Breast epithelium (tissue), 4 donors: Measurements from ENCODE around the gene RCE1. TPM values are rescaled to one million over a fixed set of nuclear protein-coding genes. Genes with fewer than 3 reads are reported as not detected.

Source experiments
- DNase-seq, 2 donors: peaks; one replicate each; pipeline ENCODE4 v3.0.0-alpha.2; 2019; ENCODE audit warnings: low spot score in 2 of 2
- H3K27ac ChIP-seq, 2 donors: fragments of 200-600 bp; sonication (generic) in 1 of 2; one replicate each; pipeline ENCODE4 v1.5.1; 2016 to 2019; ENCODE audit warnings: mild to moderate bottlenecking in 1 of 2
- H3K27me3 ChIP-seq, 2 donors: fragments of 200-600 bp; sonication (generic) in 1 of 2; one replicate each; pipeline versions ENCODE4 v1.5.1 to v1.6.0; 2017 to 2019; ENCODE audit warnings: control low read depth in 1 of 2, mild to moderate bottlenecking in 1 of 2
- H3K36me3 ChIP-seq: fragments of 200-600 bp; one replicate; pipeline ENCODE4 v1.5.1; 2019
- H3K4me1 ChIP-seq, 2 donors: fragments of 200-600 bp; sonication (generic); one replicate each; pipeline ENCODE4 v1.5.1; 2016 to 2019; ENCODE audit warnings: control low read depth in 1 of 2
- H3K4me3 ChIP-seq, 3 donors: fragments of 200-600 bp; sonication (generic); 1 replicate in 2 of 3; 2 replicates in 1 of 3; pipeline ENCODE4 v1.5.1; 2016 to 2019; ENCODE audit warnings: mild to moderate bottlenecking in 3 of 3, moderate library complexity in 2 of 3
- H3K9me3 ChIP-seq, 2 donors: fragments of 200-600 bp; sonication (generic) in 1 of 2; one replicate each; pipeline ENCODE4 v1.5.1; 2016 to 2019; ENCODE audit warnings: control low read depth in 1 of 2
- CTCF ChIP-seq, 3 donors: fragments of 450-650 bp; IDR thresholded peaks; one replicate each; pipeline ENCODE4 v1.5.1; 2016 to 2017; ENCODE audit warnings: antibody characterized with exemption in 3 of 3, mild to moderate bottlenecking in 3 of 3, moderate library complexity in 3 of 3
- POLR2A ChIP-seq: fragments of 450-650 bp; IDR thresholded peaks from one replicate; pipeline ENCODE4 v1.6.1; 2016; ENCODE audit warnings: antibody characterized with exemption, mild to moderate bottlenecking, moderate library complexity
- POLR2AphosphoS5 ChIP-seq, 3 donors: sonication (generic); formaldehyde crosslinking; IDR thresholded peaks; one replicate each; pipeline ENCODE4 v1.6.1; 2017; ENCODE audit warnings: antibody characterized with exemption in 3 of 3
- intact Hi-C: fragments of 100-400 bp; cut with DNase I; formaldehyde crosslinking; loops from one replicate; pipeline ENCODE4 v1.15.1; 2023; ENCODE audit warnings: low total_unique reads
- total RNA-seq, 3 donors: library from RNA; depleted of rRNA; stranded (reverse); fragments of >200 nt; gene quantifications; one replicate each; pipeline ENCODE4 v1.1.0, GENCODE V29; 2016

Gene RCE1
- total RNA-seq, 3 donors from 2014 or later = 10.7 to 23.9 (median 21.5) TPM

GRCh38 chr11:66860449-66860831 is 17.2 kb downstream of the RCE1 start:
- H3K9me3 ChIP-seq = no peaks in the 10 kb centered on the region
- peaks cover 0 to 5% of the 10 kb centered on the region in 2 donors for H3K4me1 ChIP-seq
- intact Hi-C loops = no loop called here
- DNase-seq = no peak
- no peaks in the 10 kb centered on the region for H3K36me3 ChIP-seq
- H3K27ac ChIP-seq = no peak overlapping the region
- TF ChIP-seq CTCF (IDR thresholded peaks at IDR 0.05) = no peak
- H3K27me3 ChIP-seq = no peaks in the 10 kb centered on the region
- H3K4me3 ChIP-seq = no peak overlapping the region

DNA sequence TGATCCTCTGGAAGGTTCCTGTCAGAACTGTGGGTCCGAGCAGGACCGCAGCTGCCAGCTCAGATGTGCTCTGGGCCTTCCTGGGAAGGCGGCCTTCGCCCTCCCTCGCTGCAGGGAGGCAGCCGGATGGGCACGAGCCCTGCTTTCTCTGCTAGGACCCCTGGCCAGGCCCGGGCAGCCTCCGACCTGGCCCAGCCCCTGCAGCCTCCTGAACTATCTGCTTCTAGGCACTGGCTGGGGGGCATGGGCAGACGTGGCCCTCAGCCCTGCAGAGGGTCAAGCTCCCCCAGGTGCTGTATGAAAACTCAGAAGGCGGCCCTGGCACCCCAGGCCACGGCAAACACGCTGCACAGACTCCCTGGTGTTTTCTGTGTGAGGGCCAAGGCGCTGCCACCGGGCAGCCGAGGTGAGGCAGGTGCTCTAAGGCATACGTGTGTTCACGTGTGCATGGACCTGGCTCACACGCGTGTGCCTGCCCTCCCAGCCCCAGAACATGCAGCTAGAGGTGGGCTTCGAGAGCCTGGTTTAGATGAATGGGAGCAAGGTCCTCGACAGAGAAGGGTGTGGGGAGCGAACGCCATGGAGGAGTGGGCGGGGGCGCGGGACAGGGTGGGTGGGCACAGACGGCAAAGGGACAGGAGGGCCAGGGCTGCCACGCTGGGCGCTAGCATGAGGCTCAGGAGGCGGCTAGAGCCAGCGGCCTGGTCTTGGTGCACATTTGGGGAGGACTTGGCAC is 18.0 kb downstream of the RCE1 start:
- no peaks in the 10 kb centered on the region for H3K36me3 ChIP-seq

GRCh38 chr11:66861774-66862558 is 18.7 kb downstream of the RCE1 start:
- H3K36me3 ChIP-seq = no peaks in the 10 kb centered on the region
- H3K27me3 ChIP-seq = no peaks in the 10 kb centered on the region
- H3K4me3 ChIP-seq = no peak overlapping the region
- no peaks in the 10 kb centered on the region for H3K4me1 ChIP-seq
- no peaks in the 10 kb centered on the region for H3K9me3 ChIP-seq
- H3K27ac ChIP-seq = no peak overlapping the region
- no peak for TF ChIP-seq POLR2AphosphoS5 (IDR thresholded peaks at IDR 0.05)
- no peak for TF ChIP-seq POLR2A
- TF ChIP-seq CTCF (IDR thresholded peaks at IDR 0.05) = no peak
- intact Hi-C loops = no loop called here
- no peak for DNase-seq

More for the DNA sequence above, 18.0 kb downstream of the RCE1 start:
- intact Hi-C loops = no loop called here
- no peaks in the 10 kb centered on the region for H3K4me1 ChIP-seq
- H3K27ac ChIP-seq = no peak overlapping the region
- no peak for DNase-seq
- TF ChIP-seq CTCF (IDR thresholded peaks at IDR 0.05) (no peak), POLR2A (no peak), POLR2AphosphoS5 (IDR thresholded peaks at IDR 0.05) (no peak)
- H3K9me3 ChIP-seq = no peaks in the 10 kb centered on the region
- H3K4me3 ChIP-seq = no peak overlapping the region
- no peaks in the 10 kb centered on the region for H3K27me3 ChIP-seq

GRCh38 chr11:66862559-66863037 is 19.4 kb downstream of the RCE1 start:
- Histone ChIP-seq H3K9me3 (no peaks in the 10 kb centered on the region), H3K4me3 (no peak overlapping the region)
- DNase-seq = no peak

More at GRCh38 chr11:66862559-66863037, 19.4 kb downstream of the RCE1 start:
- TF ChIP-seq POLR2AphosphoS5 (IDR thresholded peaks at IDR 0.05) (no peak), POLR2A (no peak), CTCF (IDR thresholded peaks at IDR 0.05) (no peak)
- H3K36me3 ChIP-seq = no peaks in the 10 kb centered on the region
- no peak overlapping the region for H3K27ac ChIP-seq
- no peaks in the 10 kb centered on the region for H3K4me1 ChIP-seq
- H3K27me3 ChIP-seq = no peaks in the 10 kb centered on the region
- intact Hi-C loops = no loop called here
